ENCODE results near the gene RALGPS1. TPM values are rescaled to one million over a fixed set of nuclear protein-coding genes. Genes with fewer than 3 reads are reported as not detected.

RALGPS1 gene
- total RNA-seq, 2 experiments from 2014 or later: 1.9 to 2.2 TPM

DNA sequence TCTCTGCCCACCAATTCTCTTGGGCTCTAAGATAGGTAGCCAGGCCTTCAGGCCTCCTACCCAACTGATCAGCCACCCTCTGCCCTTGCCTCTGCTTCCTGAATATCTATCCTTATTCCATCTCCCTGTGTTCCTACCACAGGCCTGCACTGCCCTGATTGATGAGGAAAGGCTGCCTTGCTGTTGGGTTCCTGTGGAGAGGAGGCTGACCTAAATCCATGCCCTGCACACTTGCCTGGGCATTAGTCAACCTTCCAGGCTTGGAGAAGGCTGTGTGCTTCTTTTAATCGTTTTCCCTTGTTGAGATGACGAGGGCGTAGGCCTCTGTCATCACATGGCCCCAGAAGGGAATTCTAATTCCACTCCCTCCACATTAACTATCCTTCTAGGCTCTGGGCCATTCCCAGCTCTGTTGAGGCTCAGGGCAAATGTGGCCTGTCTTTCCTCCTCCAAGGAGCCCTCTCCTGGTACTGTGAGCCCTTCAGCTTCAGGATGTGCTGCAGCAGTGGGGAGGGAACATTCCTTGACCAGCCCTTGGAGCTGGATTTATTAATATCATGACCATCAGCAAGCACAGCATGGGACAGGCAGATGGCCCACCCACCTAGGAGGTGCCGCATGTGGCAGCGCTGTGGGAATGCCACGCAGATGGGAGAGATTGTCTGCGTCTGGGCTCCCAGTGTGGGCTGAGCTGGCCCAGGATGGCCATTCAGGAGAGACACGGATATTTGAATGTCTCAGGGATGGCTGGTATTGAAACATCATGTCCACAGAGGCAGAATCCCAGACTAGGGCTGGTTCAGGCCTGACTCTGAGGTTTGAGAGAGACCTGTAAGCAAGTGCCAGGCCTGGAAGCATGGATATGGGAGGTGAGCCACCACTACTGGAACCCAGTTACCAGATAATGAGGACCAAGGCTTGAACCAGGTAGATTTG, 166.9 kb downstream of the RALGPS1 start:
- Mint-ChIP-seq H3K9me3 (no peaks in the 10 kb centered on the region), H3K27ac (no peak overlapping the region), H3K36me3 (ENCODE audit: low read depth) (no peaks in the 10 kb centered on the region), H3K27me3 (peaks cover 8% of the 10 kb centered on the region), H3K4me3 (no peak overlapping the region), H3K4me1 (peaks cover 19% of the 10 kb centered on the region)
- DNase-seq: no peak
- POLR2A ChIA-PET: no interaction called here
- CTCF ChIA-PET: interaction anchor here (0.8 to 1.7 kb wide), 2 partner anchors 13 kb away, joined by 5 to 6 read pairs; no protein-coding TSS in a partner anchor

- no peaks in the 10 kb centered on the region for H3K9me3 Mint-ChIP-seq
- H3K27ac Mint-ChIP-seq: no peak overlapping the region
- H3K27me3 Mint-ChIP-seq: no peaks in the 10 kb centered on the region
- POLR2A ChIA-PET: no interaction called here
- CTCF ChIA-PET: interaction anchor here (0.6 to 3.2 kb wide), 4 partner anchors 11 to 159 kb away, joined by 3 to 14 read pairs (median 4); no protein-coding TSS in a partner anchor
- peaks cover 19% of the 10 kb centered on the region for H3K4me1 Mint-ChIP-seq
- no peaks in the 10 kb centered on the region for H3K36me3 Mint-ChIP-seq (ENCODE audit: low read depth)
- no peak overlapping the region for H3K4me3 Mint-ChIP-seq
- no peak for DNase-seq
Measured at GRCh38 chr9:127083138-127083980, 168.8 kb downstream of the RALGPS1 start.

GRCh38 chr9:127084076-127085039, 169.8 kb downstream of the RALGPS1 start:
- H3K9me3 Mint-ChIP-seq: no peaks in the 10 kb centered on the region
- CTCF ChIA-PET: interaction anchor here (1.6 to 3.2 kb wide), 3 partner anchors 19 to 160 kb away, joined by 3 to 14 read pairs (median 3); no protein-coding TSS in a partner anchor

DNA sequence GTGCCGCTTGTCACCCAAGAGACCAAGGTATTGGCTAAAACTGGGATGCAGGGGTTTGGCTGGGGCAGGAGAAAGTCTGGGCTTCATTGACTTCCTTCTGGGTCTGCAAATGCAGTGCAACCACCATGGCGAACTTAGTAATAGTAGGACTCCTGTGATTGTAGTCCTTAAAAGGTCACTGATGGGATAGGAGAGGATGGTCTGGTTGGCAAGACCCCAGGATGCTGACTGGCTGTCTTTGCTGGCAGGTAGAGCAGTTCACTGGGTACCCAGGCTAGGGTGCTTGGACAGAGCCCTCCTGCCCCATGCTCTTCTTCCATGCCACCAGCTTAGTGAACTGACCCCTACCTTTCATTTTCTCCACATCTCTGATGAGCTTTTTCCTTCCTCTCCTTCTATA, 170.6 kb downstream of the RALGPS1 start:
- Mint-ChIP-seq H3K9me3 (no peaks in the 10 kb centered on the region), H3K36me3 (ENCODE audit: low read depth) (no peaks in the 10 kb centered on the region), H3K27ac (no peak overlapping the region), H3K4me1 (peaks cover 14% of the 10 kb centered on the region), H3K4me3 (no peak overlapping the region), H3K27me3 (no peaks in the 10 kb centered on the region)
- POLR2A ChIA-PET: no interaction called here
- CTCF ChIA-PET: interaction anchor here (0.6 to 3.2 kb wide), 4 partner anchors 18 to 81 kb away, joined by 3 to 14 read pairs (median 3); no protein-coding TSS in a partner anchor
- no peak for DNase-seq

More at GRCh38 chr9:127084076-127085039, 169.8 kb downstream of the RALGPS1 start:
- Mint-ChIP-seq H3K36me3 (ENCODE audit: low read depth) (no peaks in the 10 kb centered on the region), H3K4me1 (peaks cover 14% of the 10 kb centered on the region), H3K4me3 (no peak overlapping the region), H3K27me3 (no peaks in the 10 kb centered on the region), H3K27ac (no peak overlapping the region)
- DNase-seq: no peak
- POLR2A ChIA-PET: no interaction called here

- Mint-ChIP-seq H3K27me3 (no peaks in the 10 kb centered on the region), H3K36me3 (ENCODE audit: low read depth) (no peaks in the 10 kb centered on the region), H3K9me3 (no peaks in the 10 kb centered on the region), H3K4me3 (no peak overlapping the region), H3K27ac (no peak overlapping the region), H3K4me1 (peaks cover 14% of the 10 kb centered on the region)
- DNase-seq: no peak
- CTCF ChIA-PET: no interaction called here
- POLR2A ChIA-PET: no interaction called here
Measured at GRCh38 chr9:127086771-127087170, 172.2 kb downstream of the RALGPS1 start.

GRCh38 chr9:127087411-127087810, 172.8 kb downstream of the RALGPS1 start:
- CTCF ChIA-PET: no interaction called here
- no peaks in the 10 kb centered on the region for H3K9me3 Mint-ChIP-seq
- POLR2A ChIA-PET: no interaction called here
- H3K27me3 Mint-ChIP-seq: no peaks in the 10 kb centered on the region
- H3K27ac Mint-ChIP-seq: no peak overlapping the region
- peaks cover 14% of the 10 kb centered on the region for H3K4me1 Mint-ChIP-seq
- H3K4me3 Mint-ChIP-seq: no peak overlapping the region
- no peaks in the 10 kb centered on the region for H3K36me3 Mint-ChIP-seq (ENCODE audit: low read depth)
- no peak for DNase-seq

- no peaks in the 10 kb centered on the region for H3K27me3 Mint-ChIP-seq
- no peaks in the 10 kb centered on the region for H3K36me3 Mint-ChIP-seq (ENCODE audit: low read depth)
- POLR2A ChIA-PET: no interaction called here
- DNase-seq: no peak
- H3K27ac Mint-ChIP-seq: no peak overlapping the region
- no peak overlapping the region for H3K4me3 Mint-ChIP-seq
- no peaks in the 10 kb centered on the region for H3K9me3 Mint-ChIP-seq
- peaks cover 14% of the 10 kb centered on the region for H3K4me1 Mint-ChIP-seq
- CTCF ChIA-PET: no interaction called here
Measured at GRCh38 chr9:127087836-127088235, 173.3 kb downstream of the RALGPS1 start.

GRCh38 chr9:127088724-127089615, 174.4 kb downstream of the RALGPS1 start:
- no peak for DNase-seq
- H3K36me3 Mint-ChIP-seq (ENCODE audit: low read depth): no peaks in the 10 kb centered on the region
- peaks cover 14% of the 10 kb centered on the region for H3K4me1 Mint-ChIP-seq
- H3K27ac Mint-ChIP-seq: no peak overlapping the region
- no peaks in the 10 kb centered on the region for H3K9me3 Mint-ChIP-seq
- POLR2A ChIA-PET: no interaction called here
- H3K27me3 Mint-ChIP-seq: no peaks in the 10 kb centered on the region
- no peak overlapping the region for H3K4me3 Mint-ChIP-seq
- CTCF ChIA-PET: interaction anchor here (0.5 kb wide), 1 partner anchor 70 kb away, joined by 4 read pairs; no protein-coding TSS in a partner anchor

DNA sequence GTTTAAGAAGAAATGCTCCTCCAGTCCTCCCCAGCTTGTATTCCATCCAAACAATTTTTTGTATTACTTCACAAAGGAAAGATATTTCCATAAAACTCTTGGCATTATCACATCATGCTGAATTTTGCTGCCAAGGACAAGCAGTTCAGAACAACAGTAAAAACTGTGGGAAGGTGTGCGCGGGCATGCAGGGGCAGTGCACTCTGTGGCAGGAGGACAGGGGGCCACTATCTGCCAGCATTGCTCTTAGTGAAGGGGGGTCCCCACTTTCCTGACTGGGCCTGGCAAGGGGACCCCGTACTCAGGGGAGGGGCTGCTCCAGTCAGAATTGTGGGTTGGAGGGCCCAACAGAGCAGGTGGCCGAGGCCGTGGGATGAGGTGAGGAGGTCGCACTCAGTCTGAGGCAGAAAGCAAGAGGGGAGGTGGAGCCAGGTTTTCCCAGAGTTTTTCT, 175.1 kb downstream of the RALGPS1 start:
- POLR2A ChIA-PET: no interaction called here
- Mint-ChIP-seq H3K27me3 (no peaks in the 10 kb centered on the region), H3K27ac (no peak overlapping the region), H3K9me3 (no peaks in the 10 kb centered on the region), H3K4me1 (peaks cover 9% of the 10 kb centered on the region), H3K36me3 (ENCODE audit: low read depth) (no peaks in the 10 kb centered on the region), H3K4me3 (no peak overlapping the region)
- CTCF ChIA-PET: interaction anchor here (0.5 to 0.6 kb wide), 2 partner anchors 69 to 401 kb away, joined by 3 to 4 read pairs; no protein-coding TSS in a partner anchor
- DNase-seq: no peak

GRCh38 chr9:127090341-127090985, 175.9 kb downstream of the RALGPS1 start:
- Mint-ChIP-seq H3K4me3 (no peak overlapping the region), H3K27ac (no peak overlapping the region), H3K36me3 (ENCODE audit: low read depth) (no peaks in the 10 kb centered on the region), H3K9me3 (no peaks in the 10 kb centered on the region), H3K27me3 (no peaks in the 10 kb centered on the region), H3K4me1 (peaks cover 2% of the 10 kb centered on the region)
- POLR2A ChIA-PET: no interaction called here
- DNase-seq: no peak
- CTCF ChIA-PET: interaction anchor here (0.6 kb wide), 1 partner anchor 400 kb away, joined by 3 read pairs; no protein-coding TSS in a partner anchor

DNA sequence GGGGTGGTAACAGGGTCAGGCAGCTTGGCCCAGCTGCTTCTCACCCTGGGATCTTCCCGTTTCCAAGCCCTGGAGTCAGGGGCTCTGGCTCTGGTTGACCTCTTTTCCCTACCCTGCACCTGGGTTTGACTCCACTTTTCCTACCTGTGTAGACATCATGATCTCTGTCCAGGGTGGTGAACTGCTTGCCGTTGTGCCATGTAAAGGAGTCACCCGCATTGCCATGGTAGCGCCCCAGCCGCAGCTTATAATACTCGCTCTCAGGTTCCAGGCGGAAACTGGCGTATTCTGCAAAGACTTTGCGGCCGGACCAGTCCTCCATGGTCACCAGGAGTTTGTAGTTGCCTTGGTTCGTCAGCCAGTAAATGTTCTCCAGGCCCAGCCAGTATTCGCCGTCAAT, 176.9 kb downstream of the RALGPS1 start:
- no peaks in the 10 kb centered on the region for H3K4me1 Mint-ChIP-seq
- no peaks in the 10 kb centered on the region for H3K9me3 Mint-ChIP-seq
- no peak overlapping the region for H3K27ac Mint-ChIP-seq
- DNase-seq: no peak
- H3K36me3 Mint-ChIP-seq (ENCODE audit: low read depth): no peaks in the 10 kb centered on the region
- H3K4me3 Mint-ChIP-seq: no peak overlapping the region
- POLR2A ChIA-PET: interaction anchor here (0.6 kb wide), 1 partner anchor 946 kb away, joined by 4 read pairs; no protein-coding TSS in a partner anchor
- CTCF ChIA-PET: no interaction called here
- H3K27me3 Mint-ChIP-seq: no peaks in the 10 kb centered on the region
